Uterus (tissue), 2 donors: ENCODE results near the gene FOXN1.

ENCODE experiments used
- CTCF ChIP-seq, 4 experiments: fragments of 200-600 bp in 2 of 4; fragments of 450-650 bp in 2 of 4; sonication (generic) in 2 of 4; IDR thresholded peaks; one replicate each; pipeline ENCODE4 v1.5.1; 2016 to 2019; ENCODE audit warnings: antibody characterized with exemption in 4 of 4, mild to moderate bottlenecking in 2 of 4, moderate library complexity in 1 of 4
- POLR2A ChIP-seq, 2 donors: fragments of 450-650 bp; IDR thresholded peaks; one replicate each; pipeline ENCODE4 v1.6.1; 2016; ENCODE audit warnings: antibody characterized with exemption in 2 of 2, mild to moderate bottlenecking in 1 of 2, moderate library complexity in 1 of 2

- TF ChIP-seq CTCF (IDR thresholded peaks at IDR 0.05): no peak
- no peak for TF ChIP-seq POLR2A (IDR thresholded peaks at IDR 0.05)
Observed at GRCh38 chr17:28515518-28515917, 9.4 kb downstream of the FOXN1 start.
